IPS-15b (cell line): Measurements from ENCODE around the gene SLC8A2.
A peak's percentile ranks its signal among the peaks of the same experiment; 100 is the strongest.

Experiments used
- H3K27me3 ChIP-seq: one replicate; pipeline ENCODE4 v1.6.1; 2013; ENCODE audit warnings: low read length; ENCODE audit not compliant: control insufficient read depth, insufficient read depth
- H3K36me3 ChIP-seq: one replicate; pipeline ENCODE4 v1.6.1; 2013; ENCODE audit warnings: low read length; ENCODE audit not compliant: control insufficient read depth, insufficient read depth
- H3K4me1 ChIP-seq: one replicate; pipeline ENCODE4 v1.6.1; 2013; ENCODE audit warnings: mild to moderate bottlenecking, low read length; ENCODE audit not compliant: control insufficient read depth, insufficient read depth
- H3K4me3 ChIP-seq: one replicate; pipeline ENCODE4 v1.5.1; 2013; ENCODE audit warnings: low read depth, low read length
- H3K9ac ChIP-seq: one replicate; pipeline ENCODE4 v1.6.1; 2013; ENCODE audit warnings: low read depth, mild to moderate bottlenecking, low read length
- H3K9me3 ChIP-seq: one replicate; pipeline ENCODE4 v1.6.1; 2013; ENCODE audit warnings: mild to moderate bottlenecking, low read length; ENCODE audit not compliant: control insufficient read depth, insufficient read depth

The SLC8A2 gene

DNA sequence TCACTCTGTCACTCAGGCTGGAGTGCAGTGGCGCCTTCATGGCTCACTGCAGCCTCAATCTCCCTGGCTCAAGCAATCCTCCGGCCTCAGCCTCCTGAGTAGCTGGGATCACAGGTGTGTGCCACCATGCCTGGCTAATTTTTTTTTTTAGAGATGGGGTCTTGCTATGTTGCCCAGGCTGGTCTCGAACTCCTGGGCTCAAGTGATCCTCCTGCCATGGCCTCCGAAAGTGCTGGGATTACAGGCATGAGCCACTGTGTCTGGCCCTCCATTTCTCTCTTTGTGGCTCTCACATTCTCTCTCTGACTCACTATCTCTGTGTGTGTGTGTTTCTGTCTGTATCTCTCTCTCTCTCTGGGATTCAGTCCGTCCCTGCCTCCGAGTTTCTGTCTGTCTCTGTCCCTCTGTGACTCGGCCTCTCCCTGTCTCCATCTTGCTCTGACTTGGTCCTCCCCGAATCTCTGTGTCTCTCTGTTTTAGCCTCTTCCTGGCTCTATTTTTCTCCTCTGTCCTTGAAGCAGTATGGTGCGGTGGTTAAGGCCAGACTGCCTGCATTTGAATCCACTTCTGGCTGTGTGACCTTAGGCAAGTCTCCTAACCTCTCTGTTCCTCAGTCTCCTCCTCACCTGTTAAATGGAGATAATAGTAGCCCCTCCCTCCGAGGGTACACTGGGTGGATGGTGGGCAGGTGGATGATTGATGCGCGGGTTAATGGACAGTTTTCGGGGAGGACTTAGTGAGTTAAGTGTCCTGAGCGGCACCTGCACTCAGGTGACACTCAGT, 63.3 kb downstream of the SLC8A2 start:
- Histone ChIP-seq H3K9me3 (no peaks in the 10 kb centered on the region), H3K27me3 (no peaks in the 10 kb centered on the region), H3K4me1 (no peaks in the 10 kb centered on the region), H3K4me3 (no peak overlapping the region), H3K9ac (no peak overlapping the region), H3K36me3 (no peaks in the 10 kb centered on the region)

- Histone ChIP-seq H3K27me3 (no peaks in the 10 kb centered on the region), H3K4me1 (no peaks in the 10 kb centered on the region), H3K9ac (no peak overlapping the region), H3K4me3 (peak overlapping the region; percentile 52), H3K9me3 (no peaks in the 10 kb centered on the region), H3K36me3 (no peaks in the 10 kb centered on the region)
Observed at GRCh38 chr19:47407417-47407774, 64.3 kb downstream of the SLC8A2 start.

DNA sequence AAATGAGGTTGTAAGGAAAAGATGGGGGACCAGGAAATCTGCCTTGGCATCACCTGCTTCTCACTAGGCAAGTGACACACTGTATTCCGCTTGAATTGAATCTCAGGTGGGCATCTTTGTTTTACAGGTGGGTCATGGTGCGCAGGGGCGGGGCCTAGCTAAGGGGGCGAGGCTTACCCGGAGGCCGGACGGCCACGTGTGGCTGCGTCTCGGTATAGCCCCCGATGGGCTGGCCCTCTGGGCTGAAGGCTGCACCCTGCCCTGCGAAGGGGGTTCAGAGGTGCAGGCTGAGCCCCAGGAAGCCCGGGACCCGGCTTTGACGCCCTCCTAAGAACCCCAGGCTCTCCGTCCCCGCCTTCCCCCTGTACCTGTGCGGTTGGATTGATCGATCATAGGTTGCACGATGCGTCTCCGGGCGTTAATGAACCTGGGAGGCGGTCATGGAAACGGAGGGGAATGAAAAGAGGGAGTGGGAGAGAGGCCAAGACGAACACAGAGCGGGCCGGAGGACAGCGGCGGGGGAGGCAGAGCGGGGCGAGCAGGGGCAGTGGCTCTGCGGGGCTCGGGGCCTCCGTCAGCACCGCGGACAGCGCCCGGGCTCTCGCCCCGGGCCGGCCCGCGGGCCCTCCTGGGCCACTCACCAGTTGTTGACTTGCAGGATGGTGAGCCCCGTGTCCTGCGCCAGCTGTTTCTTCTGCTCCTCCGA, 64.8 kb downstream of the SLC8A2 start:
- no peaks in the 10 kb centered on the region for H3K9me3 ChIP-seq
- no peak overlapping the region for H3K9ac ChIP-seq
- H3K27me3 ChIP-seq = no peaks in the 10 kb centered on the region
- H3K36me3 ChIP-seq = no peaks in the 10 kb centered on the region
- peak overlapping the region; percentile 52 for H3K4me3 ChIP-seq
- no peaks in the 10 kb centered on the region for H3K4me1 ChIP-seq

DNA sequence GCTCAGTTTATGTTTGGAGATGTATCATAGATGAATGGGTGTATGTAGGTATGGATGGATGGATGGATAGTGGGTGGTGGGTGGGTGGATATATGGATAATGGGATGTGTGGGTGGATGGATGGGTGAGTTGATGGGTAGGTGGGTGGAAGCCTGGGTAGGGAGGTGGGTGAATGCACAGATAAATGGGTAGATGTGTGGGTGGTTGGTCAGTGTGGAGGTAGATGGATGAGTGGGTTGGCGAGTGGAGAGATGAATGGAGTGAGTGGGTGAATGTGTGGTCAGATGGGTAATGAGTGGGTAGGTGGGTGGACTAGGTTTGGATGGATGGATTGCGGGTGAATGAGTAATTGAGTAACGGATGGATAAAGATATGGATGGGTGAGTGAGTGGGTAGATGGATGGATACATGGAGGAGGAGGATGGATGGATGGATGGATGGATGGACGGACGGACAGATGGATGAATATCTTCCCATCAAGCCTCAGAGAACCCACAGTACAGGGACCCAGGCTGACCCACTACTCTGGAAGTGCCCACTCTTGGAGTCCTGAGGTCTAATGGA, 65.8 kb downstream of the SLC8A2 start:
- Histone ChIP-seq H3K36me3 (no peaks in the 10 kb centered on the region), H3K4me1 (no peaks in the 10 kb centered on the region), H3K4me3 (no peak overlapping the region), H3K9me3 (no peaks in the 10 kb centered on the region), H3K27me3 (no peaks in the 10 kb centered on the region), H3K9ac (no peak overlapping the region)

- Histone ChIP-seq H3K36me3 (no peaks in the 10 kb centered on the region), H3K9me3 (no peaks in the 10 kb centered on the region), H3K27me3 (no peaks in the 10 kb centered on the region), H3K4me3 (no peak overlapping the region), H3K4me1 (no peaks in the 10 kb centered on the region), H3K9ac (no peak overlapping the region)
Observed at GRCh38 chr19:47405197-47405550, 66.5 kb downstream of the SLC8A2 start.

DNA sequence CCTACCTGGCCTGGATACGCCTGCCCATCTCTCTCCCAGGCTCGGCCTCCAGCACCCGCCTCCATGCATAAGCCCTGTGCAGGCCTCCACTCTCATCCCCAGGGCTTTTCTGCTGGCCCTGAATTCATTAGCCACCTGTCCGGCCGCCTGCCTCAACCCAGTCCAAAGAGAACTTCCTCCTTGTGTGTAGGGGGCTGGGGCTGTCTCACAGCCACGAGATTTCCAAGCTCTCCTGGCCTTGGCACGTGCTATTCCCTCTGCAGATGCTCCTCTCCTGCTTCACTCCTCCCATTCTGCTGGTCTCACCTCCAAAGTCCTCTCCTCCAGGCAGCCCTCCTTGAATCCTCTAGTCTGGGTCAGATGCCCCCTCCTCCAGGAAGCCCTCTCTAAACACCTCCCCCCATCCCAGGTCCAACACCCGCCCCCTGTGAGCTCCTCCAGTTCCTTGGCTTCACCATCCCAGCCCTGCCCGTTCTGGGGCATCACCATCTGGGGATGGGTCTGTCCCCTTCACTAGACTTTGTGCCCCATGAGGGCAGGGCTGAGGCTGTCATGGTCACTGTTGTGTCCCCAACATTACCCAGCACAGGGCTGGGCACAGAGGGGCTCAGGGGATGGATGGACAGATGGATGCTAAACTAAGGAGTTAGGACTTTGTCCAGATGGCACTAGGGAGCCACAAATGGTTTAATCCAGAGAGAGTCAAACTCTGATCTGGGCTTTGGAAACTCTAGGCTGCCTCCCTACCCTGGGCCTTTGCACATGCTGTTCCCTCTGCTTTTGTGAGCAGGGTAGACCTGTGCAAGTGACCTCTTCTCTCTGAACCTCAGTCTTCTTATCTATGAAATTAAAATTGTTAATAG, 67.1 kb downstream of the SLC8A2 start:
- Histone ChIP-seq H3K27me3 (no peaks in the 10 kb centered on the region), H3K4me1 (no peaks in the 10 kb centered on the region)

DNA sequence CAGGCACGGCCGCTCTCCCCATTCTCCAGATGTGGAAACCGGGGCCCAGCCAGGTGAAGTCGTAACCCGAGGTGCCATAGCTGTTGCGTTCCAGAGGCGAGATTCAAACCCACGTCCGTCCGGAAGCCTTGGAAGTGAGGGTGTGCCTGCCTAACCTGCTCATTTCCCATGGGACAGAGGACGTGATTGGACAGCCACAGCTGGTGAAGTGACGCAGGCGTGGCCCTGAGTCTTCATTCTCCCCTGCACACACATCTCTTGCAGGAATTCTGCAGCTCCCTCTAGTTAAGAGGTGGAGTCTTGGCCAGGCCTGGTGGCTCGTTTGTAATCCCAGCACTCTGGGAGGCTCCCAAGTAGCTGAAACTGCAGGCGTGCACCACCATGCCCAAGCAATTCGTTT, 69.2 kb downstream of the SLC8A2 start:
- no peak overlapping the region for H3K4me3 ChIP-seq
- no peaks in the 10 kb centered on the region for H3K9me3 ChIP-seq
- no peaks in the 10 kb centered on the region for H3K36me3 ChIP-seq
- no peaks in the 10 kb centered on the region for H3K27me3 ChIP-seq
- no peak overlapping the region for H3K9ac ChIP-seq
- H3K4me1 ChIP-seq = peaks cover 6% of the 10 kb centered on the region

More for the DNA sequence above, 67.1 kb downstream of the SLC8A2 start:
- Histone ChIP-seq H3K4me3 (no peak overlapping the region), H3K36me3 (no peaks in the 10 kb centered on the region), H3K9me3 (no peaks in the 10 kb centered on the region), H3K9ac (no peak overlapping the region)

GRCh38 chr19:47398707-47399597, 72.7 kb downstream of the SLC8A2 start:
- H3K27me3 ChIP-seq = no peaks in the 10 kb centered on the region
- no peak overlapping the region for H3K4me3 ChIP-seq
- H3K36me3 ChIP-seq = no peaks in the 10 kb centered on the region
- H3K4me1 ChIP-seq = peaks cover 6% of the 10 kb centered on the region
- H3K9ac ChIP-seq = no peak overlapping the region
- H3K9me3 ChIP-seq = no peaks in the 10 kb centered on the region

DNA sequence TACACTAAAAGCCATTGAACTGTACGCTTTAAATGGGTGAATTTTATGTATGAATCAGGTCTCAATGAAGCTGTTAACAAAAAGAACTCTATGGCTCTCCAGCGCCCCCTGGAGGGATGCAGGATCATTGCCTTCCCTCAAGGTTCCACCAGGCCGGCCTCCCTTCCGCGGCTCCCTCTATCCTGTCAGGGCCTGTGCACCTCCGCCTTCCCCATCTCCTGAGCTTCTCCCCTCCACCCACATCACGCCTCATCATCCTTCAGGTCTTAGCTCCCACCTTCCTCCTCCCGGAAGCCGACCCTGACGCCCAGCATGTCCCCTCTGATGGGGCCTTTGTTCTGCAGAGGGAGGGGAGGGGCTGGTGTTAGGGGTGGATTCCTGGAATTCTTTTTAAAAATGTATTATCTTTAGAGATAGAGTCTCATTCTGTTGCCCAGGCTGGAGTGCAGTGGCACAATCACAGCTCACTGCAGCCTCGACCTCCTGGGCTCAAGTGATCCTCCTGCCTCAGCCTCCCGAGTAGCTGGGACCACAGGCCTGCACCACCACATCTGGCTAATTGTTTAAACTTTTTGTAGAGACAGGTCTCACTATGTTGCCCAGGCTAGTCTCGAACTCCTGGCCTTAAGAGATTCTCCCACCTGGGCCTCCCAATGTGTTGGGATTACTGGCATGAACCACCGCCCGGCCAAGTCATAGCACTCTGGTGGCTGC, 80.0 kb downstream of the SLC8A2 start:
- no peak overlapping the region for H3K4me3 ChIP-seq
- H3K27me3 ChIP-seq = no peaks in the 10 kb centered on the region
- H3K9me3 ChIP-seq = no peaks in the 10 kb centered on the region
- H3K4me1 ChIP-seq = no peaks in the 10 kb centered on the region
- H3K9ac ChIP-seq = no peak overlapping the region
- no peaks in the 10 kb centered on the region for H3K36me3 ChIP-seq

DNA sequence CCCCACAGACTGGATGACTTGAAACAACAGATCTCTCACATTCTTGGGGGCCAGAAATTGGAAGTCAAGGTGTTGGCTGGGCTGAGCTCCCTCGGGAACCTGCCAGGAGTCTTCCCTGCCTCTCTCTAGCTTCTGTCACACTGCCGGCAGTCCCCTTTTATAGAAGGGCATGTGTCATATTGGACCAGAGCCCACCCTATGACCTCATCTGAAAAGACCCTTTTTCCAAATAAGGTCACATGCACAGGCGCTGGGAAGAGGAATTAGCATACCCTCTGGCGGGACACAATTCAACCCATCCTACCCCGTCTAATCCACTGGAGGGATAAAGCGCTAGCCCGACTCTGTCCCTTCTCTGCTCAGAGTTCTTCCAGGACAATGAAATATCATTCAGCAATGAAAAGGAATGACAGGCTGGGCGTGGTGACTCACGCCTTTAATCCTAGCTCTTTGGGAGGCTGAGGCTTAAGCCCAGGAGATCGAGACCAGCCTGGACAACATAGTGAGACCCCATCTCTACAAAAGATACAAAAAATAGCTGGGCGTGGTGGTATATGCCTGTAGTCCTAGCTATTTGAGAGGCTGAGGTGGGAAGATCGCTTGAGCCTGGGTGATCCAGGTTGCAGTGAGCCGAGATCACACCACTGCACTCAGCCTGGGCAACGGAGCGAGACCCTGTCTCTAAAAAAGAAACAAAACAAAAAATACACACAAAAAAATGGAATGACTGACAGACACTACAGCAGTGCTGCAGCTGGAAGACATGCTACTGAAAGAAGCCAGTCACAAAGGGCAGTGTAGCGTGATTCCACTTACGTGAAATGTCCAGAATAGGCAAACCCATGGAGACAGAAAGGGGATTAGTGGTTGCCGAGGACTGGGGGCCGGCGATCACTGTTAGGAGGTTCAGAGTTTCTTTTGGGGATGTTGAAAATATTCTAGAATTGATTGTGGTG, 80.9 kb downstream of the SLC8A2 start:
- Histone ChIP-seq H3K4me3 (no peak overlapping the region), H3K9me3 (no peaks in the 10 kb centered on the region), H3K4me1 (peaks cover 2% of the 10 kb centered on the region), H3K9ac (no peak overlapping the region), H3K36me3 (no peaks in the 10 kb centered on the region), H3K27me3 (no peaks in the 10 kb centered on the region)
